Limb (tissue), 2 donors: ENCODE data around the gene FRA10AC1.

ENCODE experiments used
- DNase-seq, 2 donors: peaks; one replicate each; pipeline ENCODE4 v3.0.0-alpha.2; 2016; ENCODE audit errors: extremely low spot score in 2 of 2

The FRA10AC1 gene

DNA sequence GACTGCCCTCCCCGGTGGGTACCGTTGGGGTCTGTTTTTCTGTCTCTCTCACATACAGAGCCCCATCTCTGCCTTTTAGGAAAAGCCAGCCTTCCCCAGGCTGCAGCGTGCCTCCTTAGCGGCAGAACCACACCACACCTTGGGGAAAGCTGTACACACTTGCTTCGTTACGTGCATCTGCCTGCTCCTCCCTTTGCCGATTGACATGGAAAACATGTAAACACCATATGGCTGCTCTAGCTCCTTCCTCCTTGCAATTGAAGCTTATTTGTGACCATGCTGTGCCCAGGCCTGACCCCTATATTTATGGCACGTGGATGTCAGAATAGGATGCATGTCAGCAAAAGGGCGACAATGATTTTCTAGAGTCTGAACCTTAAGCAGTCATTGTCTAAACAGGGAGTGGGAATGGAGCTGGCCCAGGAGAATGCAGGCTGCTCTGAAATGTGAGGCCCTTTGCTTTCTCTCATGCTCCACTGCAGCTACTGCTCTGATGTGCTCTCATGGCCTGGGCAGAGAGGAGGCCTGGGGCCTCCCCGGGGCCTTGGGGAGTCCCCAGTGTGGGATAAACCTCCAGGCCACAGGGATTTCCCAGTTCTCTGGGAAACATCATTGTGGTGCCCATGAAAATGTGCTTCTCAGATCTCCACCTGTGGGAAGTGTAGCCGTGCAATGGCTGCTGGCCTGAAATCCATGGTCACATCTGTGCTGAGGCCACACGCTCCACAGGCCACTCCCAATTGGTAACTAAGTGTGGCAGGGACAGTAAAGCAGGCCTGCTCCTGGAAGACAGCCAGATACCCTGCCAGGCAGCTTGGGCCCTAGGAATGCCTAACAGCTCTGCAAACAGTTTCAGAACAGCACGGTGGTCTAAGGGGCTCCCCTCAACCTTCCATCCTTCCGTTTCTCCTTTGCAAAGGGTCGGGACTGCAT lies 71.5 kb downstream of the FRA10AC1 start:
- DNase-seq: no peak

- DNase-seq: no peak
These were observed 72.6 kb downstream of the FRA10AC1 start for GRCh38 chr10:93629647-93630305.

DNA sequence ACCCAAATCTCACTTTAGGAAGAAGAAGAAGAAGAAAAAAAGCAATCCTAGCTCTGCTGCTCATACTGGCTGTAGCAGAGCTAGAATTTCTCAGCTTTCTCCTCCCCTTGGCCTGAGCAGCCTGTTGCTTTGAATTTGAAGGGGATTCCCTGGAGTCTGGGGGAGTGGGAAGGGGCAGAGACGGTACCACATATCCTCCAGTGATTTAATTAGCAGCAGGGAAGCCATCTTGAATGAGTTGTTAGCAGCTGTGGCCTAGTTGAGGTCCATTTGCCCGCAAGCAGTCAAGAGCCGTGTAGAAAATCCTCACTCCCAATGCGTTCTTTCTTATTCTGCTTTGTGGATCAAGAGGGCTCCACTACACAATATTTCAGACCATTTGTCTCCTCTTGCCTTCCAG lies 73.5 kb downstream of the FRA10AC1 start:
- DNase-seq: no peak

GRCh38 chr10:93622942-93623341 lies 79.5 kb downstream of the FRA10AC1 start:
- DNase-seq: no peak

DNA sequence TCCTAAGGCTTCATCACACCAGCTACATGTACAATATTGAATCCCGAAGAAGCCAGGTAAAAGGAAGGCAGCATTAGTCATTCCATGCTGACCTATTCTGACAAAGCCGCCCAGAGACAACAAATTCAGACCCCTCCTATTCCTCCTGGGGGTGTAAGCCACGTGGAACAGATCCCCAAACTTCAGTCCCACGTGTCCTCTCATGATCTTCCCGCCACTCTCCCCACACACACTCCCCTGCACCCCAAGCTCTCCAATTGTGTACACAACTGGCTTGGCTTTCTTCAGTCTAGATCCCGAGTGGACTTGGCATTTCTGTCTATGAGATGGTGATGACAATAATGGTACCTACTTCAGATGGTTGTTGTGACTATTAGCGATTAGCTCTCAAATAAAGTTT lies 81.5 kb downstream of the FRA10AC1 start:
- DNase-seq: no peak
